Activated naive CD8-positive, alpha-beta T cell treated with anti-CD3 and anti-CD28 coated beads, Interleukin-2, amount 10 ng/mL, durations not matched to agents 7 days and 5 days (primary cell): ENCODE results near the gene TCEA3. TPM values are rescaled to one million over a fixed set of nuclear protein-coding genes. Genes with fewer than 3 reads are reported as not detected.

Experiments used
- ATAC-seq: fragments of 150-1000 bp; cut with Tn5 transposase; one replicate; pipeline ENCODE4 v1.10.0; 2021; ENCODE audit warnings: low read depth, moderate library complexity
- POLR2A ChIA-PET: fragments of 350-600 bp; sonication (Branson Sonifier 250); formaldehyde crosslinking; loops from one replicate; lab custom pipeline; 2021; ENCODE audit warnings: antibody characterized with exemption; lab: Charles Lee
- DNase-seq: peaks from one replicate; pipeline ENCODE4 v3.0.0; 2021
- H3K27ac Mint-ChIP-seq: one replicate; pipeline ENCODE4 v1.8.0; 2022; ENCODE audit warnings: mild to moderate bottlenecking, mixed read lengths
- H3K27me3 Mint-ChIP-seq: one replicate; pipeline ENCODE4 v1.8.0; 2022; ENCODE audit warnings: mild to moderate bottlenecking, moderate library complexity, mixed read lengths
- H3K36me3 Mint-ChIP-seq: one replicate; pipeline ENCODE4 v1.8.0; 2021; ENCODE audit warnings: mild to moderate bottlenecking, mixed read lengths
- H3K4me1 Mint-ChIP-seq: one replicate; pipeline ENCODE4 v1.8.0; 2021; ENCODE audit warnings: mixed read lengths
- H3K4me3 Mint-ChIP-seq: one replicate; pipeline ENCODE4 v1.8.0; 2022; ENCODE audit warnings: mild to moderate bottlenecking, moderate library complexity, mixed read lengths
- H3K9me3 Mint-ChIP-seq: one replicate; pipeline ENCODE4 v1.8.0; 2021; ENCODE audit warnings: mixed read lengths
- total RNA-seq, 2 experiments: library from RNA; stranded (reverse); gene quantifications; one replicate each; pipeline ENCODE4 v1.2.3, GENCODE V29; 2021

Gene TCEA3
- 10 to 100 TPM; 20.4 to 22.6 TPM for total RNA-seq

DNA sequence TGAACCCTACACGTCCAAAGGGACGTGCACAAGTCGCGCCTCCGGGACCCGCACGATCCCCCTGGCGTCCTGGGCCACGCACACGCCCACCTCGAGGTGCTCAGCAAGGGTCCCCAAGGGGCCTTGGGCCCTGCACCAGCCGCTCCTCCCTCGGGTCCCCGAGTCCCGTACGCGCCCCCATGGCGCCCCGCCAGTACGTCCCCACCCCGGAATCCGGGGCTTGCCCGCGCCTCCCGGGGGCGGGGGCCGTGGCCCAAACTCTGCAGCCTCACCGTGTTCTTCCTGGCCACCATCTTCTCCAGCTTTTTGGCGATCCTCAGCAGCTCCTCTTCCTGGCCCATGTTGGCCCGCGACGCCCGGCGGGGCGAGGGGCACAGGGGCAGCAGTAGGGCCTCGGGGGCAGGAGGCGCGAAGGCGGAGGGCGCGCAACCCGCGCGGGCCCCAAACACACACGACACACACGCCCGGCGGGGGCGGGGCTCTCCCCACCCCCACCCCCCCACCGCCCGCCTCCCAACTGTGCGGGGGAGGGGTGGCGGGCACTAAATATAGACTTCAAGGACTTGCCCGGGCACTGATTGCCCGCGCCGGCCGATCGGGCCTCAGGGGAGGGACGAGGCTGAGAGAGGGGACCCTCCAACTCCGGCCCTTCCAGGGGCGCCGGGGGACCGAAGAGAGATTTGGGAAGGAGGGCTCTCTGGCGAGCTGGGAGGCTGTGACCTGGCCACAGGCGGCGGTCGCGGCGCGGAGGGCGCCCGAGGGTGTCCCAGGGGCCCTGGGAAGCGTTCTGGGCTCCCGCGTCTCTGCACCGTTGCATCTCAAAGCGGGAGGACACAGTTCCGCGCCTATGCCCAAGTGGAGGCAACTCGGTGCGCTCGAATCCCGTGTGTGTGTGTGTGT is at the start of gene TCEA3:
TSS of gene TCEA3 (minus strand) at position 456 of the 900 bp plus-strand sequence. CDS start at position 341, 115 bp downstream.
- Mint-ChIP-seq H3K36me3 (peaks cover 5% of the 10 kb centered on the region), H3K27me3 (peaks cover 14% of the 10 kb centered on the region), H3K4me3 (peak within 1 kb of the TSS; percentile 88), H3K27ac (peak within 1 kb of the TSS; percentile 89), H3K9me3 (no peaks in the 10 kb centered on the region), H3K4me1 (peaks cover 28% of the 10 kb centered on the region)
- DNase-seq: peak; percentile 66
- peak; percentile 13 for ATAC-seq
- POLR2A ChIA-PET: interaction anchor here (0.7 to 1.0 kb wide), 2 partner anchors 101 to 104 kb away, joined by 3 to 4 read pairs; no protein-coding TSS in a partner anchor

DNA sequence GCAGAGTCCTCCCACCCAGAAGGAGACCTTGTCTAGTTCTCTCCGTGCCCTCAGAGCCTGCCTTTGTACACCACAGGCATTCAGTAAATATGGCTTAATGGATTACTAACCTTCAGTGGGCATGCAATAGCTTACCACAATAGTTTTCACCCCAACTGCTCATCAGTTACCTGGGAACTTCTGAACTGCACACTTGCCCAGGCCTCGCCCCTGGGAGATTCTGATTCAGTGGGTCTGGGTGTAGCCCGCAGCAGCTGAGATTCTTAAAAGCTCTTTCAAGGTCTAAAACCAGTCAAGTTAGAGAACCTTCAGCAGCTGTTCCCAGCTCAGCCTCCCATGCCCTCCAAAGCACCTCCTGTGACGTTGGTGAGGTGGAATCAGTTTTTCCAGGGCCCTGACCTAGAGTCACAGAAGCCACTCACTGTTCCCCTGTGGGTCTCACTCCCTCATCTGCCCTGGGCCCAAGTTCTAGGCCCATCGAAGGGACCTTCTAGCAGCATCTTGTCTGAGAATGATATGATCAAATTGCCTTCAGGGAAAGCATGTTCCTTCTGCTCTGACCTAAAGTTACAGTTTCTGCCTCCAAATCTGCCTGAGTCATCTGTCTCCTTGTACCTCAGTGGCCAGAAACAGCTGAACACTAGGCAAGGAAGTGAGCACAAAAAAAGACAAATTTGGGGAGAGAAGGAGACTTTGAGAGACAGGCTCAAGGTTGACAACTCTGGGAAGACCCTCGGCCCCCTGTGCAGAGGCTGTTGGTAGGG is 48.7 kb upstream of the TCEA3 start:
- ATAC-seq: no peak
- no peak for DNase-seq
- Mint-ChIP-seq H3K36me3 (no peaks in the 10 kb centered on the region), H3K4me1 (no peaks in the 10 kb centered on the region), H3K4me3 (no peak overlapping the region), H3K27me3 (peaks cover 7% of the 10 kb centered on the region), H3K27ac (no peak overlapping the region), H3K9me3 (no peaks in the 10 kb centered on the region)
- POLR2A ChIA-PET: no interaction called here

DNA sequence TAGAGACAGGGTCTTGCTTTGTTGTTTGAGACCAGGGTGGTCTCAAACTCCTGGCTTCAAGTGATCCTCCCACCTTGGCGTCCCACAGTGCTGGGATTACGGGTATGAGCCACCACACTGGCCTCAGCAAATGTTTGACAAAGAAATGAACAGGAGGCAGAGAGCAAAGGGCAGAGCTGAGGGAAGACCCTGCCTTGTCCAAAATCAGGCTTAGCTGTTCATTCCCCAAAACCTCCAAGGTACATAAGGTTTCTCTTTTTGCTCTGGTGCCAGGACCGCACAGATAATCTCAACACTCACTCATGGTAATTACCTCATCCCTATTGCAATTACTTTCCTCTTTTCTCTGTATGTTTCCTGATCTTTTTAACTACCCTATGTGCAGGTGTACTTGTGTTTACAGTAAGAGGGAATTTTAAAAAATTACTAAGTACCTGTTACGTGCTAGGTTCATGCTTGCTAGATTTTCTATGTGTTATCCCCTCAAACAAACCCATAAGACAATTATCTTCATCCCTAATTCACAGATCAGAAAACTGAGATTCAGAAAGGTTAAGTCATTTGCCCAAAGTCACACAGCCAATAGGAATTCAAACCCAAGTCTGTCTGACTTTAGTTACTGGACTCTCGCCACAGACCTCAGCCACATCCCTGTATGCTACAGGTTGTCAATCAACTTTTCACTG is 47.9 kb upstream of the TCEA3 start:
- POLR2A ChIA-PET: no interaction called here
- ATAC-seq: no peak
- Mint-ChIP-seq H3K4me3 (no peak overlapping the region), H3K9me3 (no peaks in the 10 kb centered on the region), H3K4me1 (no peaks in the 10 kb centered on the region), H3K36me3 (no peaks in the 10 kb centered on the region), H3K27me3 (peaks cover 7% of the 10 kb centered on the region), H3K27ac (no peak overlapping the region)
- DNase-seq: no peak

DNA sequence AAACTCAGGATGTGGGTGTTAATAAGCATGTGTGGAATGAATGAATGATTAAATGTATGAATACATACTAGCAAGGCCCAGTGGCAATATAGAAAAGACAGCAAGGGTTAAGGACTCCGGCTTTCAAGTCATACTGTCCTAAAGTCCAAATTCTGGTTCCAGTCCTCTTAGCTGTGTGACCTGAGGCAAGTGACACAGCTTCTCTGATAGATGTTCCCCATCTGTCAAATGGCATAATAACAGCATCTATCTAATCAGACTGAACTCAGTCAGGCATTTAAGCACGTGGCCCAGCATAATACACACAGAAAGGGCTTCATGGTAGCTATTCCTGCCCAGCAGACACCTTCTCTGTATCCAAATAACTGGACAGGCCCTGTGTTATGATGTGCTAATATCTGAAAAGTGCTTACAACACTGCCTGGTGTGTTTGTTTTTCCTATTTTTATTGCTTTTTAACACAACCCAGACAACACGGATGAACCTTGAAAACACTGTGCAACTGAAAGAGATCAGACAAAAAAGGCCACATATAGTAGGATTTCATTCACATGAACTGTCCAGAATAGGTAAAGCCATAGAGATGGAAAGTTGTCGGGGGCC is 47.0 kb upstream of the TCEA3 start:
- no peak for ATAC-seq
- DNase-seq: no peak
- H3K4me3 Mint-ChIP-seq: no peak overlapping the region
- POLR2A ChIA-PET: no interaction called here
- H3K4me1 Mint-ChIP-seq: no peaks in the 10 kb centered on the region
- no peaks in the 10 kb centered on the region for H3K36me3 Mint-ChIP-seq
- H3K27ac Mint-ChIP-seq: no peak overlapping the region
- peaks cover 8% of the 10 kb centered on the region for H3K27me3 Mint-ChIP-seq
- no peaks in the 10 kb centered on the region for H3K9me3 Mint-ChIP-seq

DNA sequence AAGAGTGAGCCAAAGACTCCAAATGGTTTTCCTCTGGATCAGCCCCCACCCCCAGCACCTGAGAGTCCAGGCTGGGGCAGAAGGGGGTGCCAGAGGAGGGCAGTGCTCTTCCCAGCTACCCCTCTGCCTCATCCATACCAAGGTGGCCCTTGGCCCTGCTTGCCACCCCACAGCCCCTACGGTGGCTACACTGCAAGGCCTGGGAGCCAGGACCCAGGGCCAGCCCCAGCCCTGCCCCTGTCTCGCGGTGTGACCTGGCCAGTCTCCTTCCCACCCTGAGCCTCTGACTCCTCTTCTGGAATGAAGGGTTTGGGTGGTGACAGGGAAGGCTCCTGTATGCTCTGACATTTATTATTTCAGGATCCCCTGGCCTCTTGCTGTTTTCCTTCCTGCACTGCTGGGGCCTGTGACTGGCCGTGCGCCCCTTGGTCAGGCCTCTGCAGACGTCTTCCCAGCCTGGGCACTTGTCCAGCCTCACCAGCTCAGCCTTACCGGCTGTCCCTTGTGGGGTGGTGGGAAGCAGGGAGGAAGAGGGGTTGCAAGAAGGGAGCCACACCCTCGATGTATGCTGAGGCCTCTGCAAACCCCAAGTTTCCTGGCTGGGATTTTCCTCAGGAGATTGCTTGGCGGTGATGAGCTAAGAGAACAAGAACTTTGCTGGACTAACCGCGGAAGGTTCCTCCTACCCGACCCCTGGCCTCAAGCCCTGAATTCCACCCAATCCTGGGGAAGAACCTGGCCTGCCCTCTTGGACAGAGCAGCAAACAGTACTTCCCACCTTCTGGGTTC is 45.9 kb upstream of the TCEA3 start:
- DNase-seq (no peak), ATAC-seq (peak; percentile 36)
- Mint-ChIP-seq H3K36me3 (no peaks in the 10 kb centered on the region), H3K27me3 (peaks cover 4% of the 10 kb centered on the region), H3K9me3 (no peaks in the 10 kb centered on the region), H3K27ac (no peak overlapping the region), H3K4me1 (no peaks in the 10 kb centered on the region), H3K4me3 (no peak overlapping the region)
- POLR2A ChIA-PET: no interaction called here

DNA sequence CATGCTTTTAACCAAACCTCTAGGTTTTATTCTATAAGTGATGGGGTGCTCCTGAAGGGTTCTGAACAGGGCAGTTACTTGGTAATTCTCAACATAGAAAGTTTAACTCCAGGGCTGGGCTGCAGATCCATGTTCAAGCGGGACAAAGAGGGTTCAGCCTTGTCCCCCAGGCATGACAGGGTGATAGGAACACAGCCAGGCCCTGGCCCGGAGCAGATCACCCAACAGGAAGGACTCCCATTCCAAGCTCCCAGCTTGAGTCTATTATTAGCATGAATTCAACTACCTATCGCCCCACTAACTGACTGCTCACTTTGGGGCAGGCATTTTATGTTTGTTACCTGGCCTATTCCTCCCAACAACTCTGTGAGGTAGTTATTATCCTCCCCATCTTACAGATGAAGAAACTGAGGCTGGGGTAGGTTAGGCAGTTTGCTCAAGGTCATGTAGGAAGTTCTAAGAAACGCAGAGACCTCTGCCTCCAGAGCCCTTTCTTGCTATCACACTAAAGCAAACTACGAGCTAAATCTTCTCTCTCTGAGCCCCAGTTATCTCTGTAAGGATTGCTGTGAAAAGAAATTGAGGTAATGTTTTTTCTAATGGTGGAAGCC is 44.9 kb upstream of the TCEA3 start:
- DNase-seq (no peak), ATAC-seq (no peak)
- H3K27me3 Mint-ChIP-seq: peaks cover 4% of the 10 kb centered on the region
- H3K27ac Mint-ChIP-seq: no peak overlapping the region
- no peaks in the 10 kb centered on the region for H3K36me3 Mint-ChIP-seq
- POLR2A ChIA-PET: no interaction called here
- H3K9me3 Mint-ChIP-seq: no peaks in the 10 kb centered on the region
- no peaks in the 10 kb centered on the region for H3K4me1 Mint-ChIP-seq
- H3K4me3 Mint-ChIP-seq: no peak overlapping the region

DNA sequence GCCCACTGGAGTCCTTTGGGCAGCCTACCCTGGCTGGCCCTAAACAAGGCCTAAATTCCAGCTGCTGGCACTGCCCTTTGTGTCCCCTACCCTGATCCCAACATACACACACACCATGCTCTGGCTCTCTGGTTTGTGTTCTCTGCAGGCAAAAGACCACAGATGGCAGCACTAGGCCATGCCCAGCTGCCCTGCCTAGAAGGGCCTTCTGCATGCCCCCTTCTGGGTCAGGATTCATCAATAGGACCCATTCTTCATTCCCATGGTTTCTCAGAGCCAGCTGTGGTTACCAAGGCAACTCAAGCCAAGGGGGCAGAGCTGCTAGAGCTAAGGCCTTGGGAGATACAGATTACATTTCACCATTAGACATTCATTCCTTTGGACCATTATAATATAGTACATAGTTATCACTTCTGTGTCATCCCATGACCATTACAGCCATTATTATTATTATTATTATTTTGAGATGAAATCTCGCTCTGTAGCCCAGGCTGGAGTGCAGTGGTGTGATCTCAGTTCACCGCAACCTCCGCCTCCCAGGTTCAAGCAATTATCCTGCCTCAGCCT is 42.0 kb upstream of the TCEA3 start:
- no peak for ATAC-seq
- Mint-ChIP-seq H3K27ac (no peak overlapping the region), H3K36me3 (no peaks in the 10 kb centered on the region), H3K4me3 (no peak overlapping the region), H3K9me3 (no peaks in the 10 kb centered on the region), H3K27me3 (peaks cover 4% of the 10 kb centered on the region), H3K4me1 (no peaks in the 10 kb centered on the region)
- DNase-seq: no peak
- POLR2A ChIA-PET: no interaction called here

DNA sequence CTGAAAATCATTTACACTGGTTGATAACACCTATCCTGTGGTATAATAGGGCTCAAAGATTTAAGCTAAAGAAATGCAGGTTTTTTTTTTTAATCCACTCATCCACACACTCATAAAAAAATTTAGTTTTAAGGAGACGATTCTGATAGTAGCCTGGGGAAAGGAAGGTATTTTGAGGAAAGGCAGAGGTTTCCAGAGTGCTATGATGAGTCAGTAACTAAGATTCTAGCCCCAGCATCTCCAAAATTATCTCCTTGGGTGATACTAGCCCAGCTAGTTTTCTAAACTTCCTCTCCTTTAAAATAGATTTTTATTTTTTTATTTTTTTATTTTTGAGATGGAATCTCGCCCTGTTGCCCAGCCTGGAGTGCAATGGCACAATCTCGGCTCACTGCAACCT is 38.7 kb upstream of the TCEA3 start:
- Mint-ChIP-seq H3K4me1 (no peaks in the 10 kb centered on the region), H3K4me3 (no peak overlapping the region), H3K9me3 (no peaks in the 10 kb centered on the region), H3K36me3 (no peaks in the 10 kb centered on the region), H3K27me3 (peaks cover 9% of the 10 kb centered on the region), H3K27ac (no peak overlapping the region)
- ATAC-seq: no peak
- DNase-seq: no peak
- POLR2A ChIA-PET: no interaction called here

DNA sequence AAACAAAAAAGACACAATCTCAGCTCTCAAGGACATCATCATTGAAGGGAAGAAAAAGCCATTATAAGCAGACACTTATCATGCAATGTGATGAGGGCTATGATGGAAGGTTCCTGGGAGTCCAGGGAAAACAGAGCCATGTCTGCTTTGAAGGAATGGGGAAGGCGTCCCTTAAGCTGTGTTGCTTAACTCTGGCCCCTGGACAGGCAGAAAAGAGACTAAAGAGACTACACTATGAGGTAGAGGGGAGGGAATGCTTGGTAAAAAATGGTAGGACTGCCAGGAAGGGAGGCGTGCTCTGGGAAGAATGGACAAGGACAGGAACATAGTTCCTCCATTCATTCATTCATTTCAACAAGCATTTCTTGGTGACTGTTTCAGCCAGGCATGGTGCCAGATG is 38.2 kb upstream of the TCEA3 start:
- no peaks in the 10 kb centered on the region for H3K9me3 Mint-ChIP-seq
- POLR2A ChIA-PET: no interaction called here

DNA sequence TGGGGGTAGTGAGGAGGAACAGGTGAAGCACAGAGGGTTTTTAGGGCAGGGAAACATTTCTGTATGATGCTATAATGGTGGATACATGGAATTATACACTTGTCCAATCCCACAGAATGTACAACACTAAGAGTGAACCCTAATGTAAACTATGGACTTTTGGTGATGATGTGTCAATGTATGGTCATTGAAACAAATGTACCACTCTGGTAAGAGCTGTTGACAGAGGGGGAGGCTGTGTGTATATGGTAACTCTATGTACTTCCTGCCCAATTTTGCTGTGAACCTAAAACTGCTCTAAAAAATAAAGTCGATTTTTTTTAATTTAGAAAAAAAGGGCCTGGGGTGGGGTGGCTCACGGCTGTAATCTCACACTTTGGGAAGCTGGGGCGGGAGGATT is 36.5 kb upstream of the TCEA3 start:
- DNase-seq (no peak), ATAC-seq (no peak)
- Mint-ChIP-seq H3K4me3 (no peak overlapping the region), H3K9me3 (no peaks in the 10 kb centered on the region), H3K27ac (no peak overlapping the region), H3K36me3 (no peaks in the 10 kb centered on the region), H3K27me3 (peaks cover 14% of the 10 kb centered on the region), H3K4me1 (peaks cover 5% of the 10 kb centered on the region)
- POLR2A ChIA-PET: no interaction called here

More for the DNA sequence above, 38.2 kb upstream of the TCEA3 start:
- Mint-ChIP-seq H3K27me3 (peaks cover 9% of the 10 kb centered on the region), H3K27ac (no peak overlapping the region), H3K4me3 (no peak overlapping the region), H3K36me3 (no peaks in the 10 kb centered on the region), H3K4me1 (no peaks in the 10 kb centered on the region)
- DNase-seq (no peak), ATAC-seq (no peak)

DNA sequence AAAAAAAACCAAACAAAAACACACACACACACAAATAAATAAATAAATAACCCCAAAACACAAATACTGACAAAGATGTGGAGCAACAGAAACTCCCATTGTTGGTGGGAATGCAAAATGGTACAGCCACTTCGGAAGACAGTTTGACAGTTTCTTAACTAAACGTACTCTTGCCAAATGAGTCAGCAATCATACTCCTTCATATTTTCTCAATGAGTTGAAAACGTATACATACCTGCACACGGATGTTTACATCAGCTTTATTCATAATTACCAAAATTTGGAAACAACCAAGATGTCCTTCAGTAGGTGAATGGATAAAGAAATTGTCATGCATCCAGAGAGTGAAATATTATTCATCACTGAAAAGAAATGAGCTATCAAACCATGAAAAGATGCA is 36.0 kb upstream of the TCEA3 start:
- no peak overlapping the region for H3K4me3 Mint-ChIP-seq
- no peaks in the 10 kb centered on the region for H3K9me3 Mint-ChIP-seq
- peaks cover 6% of the 10 kb centered on the region for H3K4me1 Mint-ChIP-seq
- H3K27me3 Mint-ChIP-seq: peaks cover 14% of the 10 kb centered on the region
- ATAC-seq (no peak), DNase-seq (no peak)
- H3K27ac Mint-ChIP-seq: no peak overlapping the region
- POLR2A ChIA-PET: no interaction called here
- no peaks in the 10 kb centered on the region for H3K36me3 Mint-ChIP-seq

DNA sequence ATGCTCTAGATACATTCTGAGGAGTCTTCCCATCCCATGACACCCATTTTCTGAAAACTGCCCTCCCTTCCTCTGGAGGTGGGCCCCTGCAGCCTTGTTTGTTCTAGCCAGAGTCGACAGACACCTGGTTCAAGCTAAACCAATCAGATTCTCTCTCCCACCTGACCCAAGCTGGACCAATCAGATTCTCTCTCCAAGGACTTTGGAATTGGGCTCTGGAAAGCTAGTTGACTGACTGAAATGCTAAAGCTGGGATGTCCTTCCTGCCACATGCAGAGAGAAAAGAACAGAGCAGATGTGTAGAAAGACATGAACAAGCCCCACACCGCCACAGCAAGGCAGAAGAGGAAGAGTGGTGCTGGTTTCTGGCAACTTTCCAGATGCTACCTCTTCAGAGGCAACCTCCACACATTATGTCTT is 34.8 kb upstream of the TCEA3 start:
- Mint-ChIP-seq H3K9me3 (no peaks in the 10 kb centered on the region), H3K27me3 (peaks cover 14% of the 10 kb centered on the region), H3K36me3 (no peaks in the 10 kb centered on the region), H3K4me1 (peaks cover 6% of the 10 kb centered on the region), H3K27ac (no peak overlapping the region), H3K4me3 (no peak overlapping the region)
- no peak for ATAC-seq
- POLR2A ChIA-PET: no interaction called here
- no peak for DNase-seq
